C4-2B (cell line): ENCODE data around the gene MRPS6.
A peak's percentile ranks its signal among the peaks of the same experiment; 100 is the strongest.

Experiments
- H3K27ac ChIP-seq: fragments of 450-650 bp; 2 replicates; pipeline ENCODE4 v1.5.1; 2017
- CTCF ChIP-seq: fragments of 450-650 bp; conservative IDR thresholded peaks from 2 replicates; pipeline ENCODE4 v1.5.1; 2017; ENCODE audit warnings: mild to moderate bottlenecking
- ZFX ChIP-seq: fragments of 450-650 bp; IDR thresholded peaks from 2 replicates; pipeline ENCODE4 v1.6.1; 2017

Gene MRPS6

GRCh38 chr21:34077888-34078287 lies 4.5 kb downstream of the MRPS6 start:
- no peak for TF ChIP-seq ZFX
- no peak for TF ChIP-seq CTCF
- H3K27ac ChIP-seq, result no peak overlapping the region

- no peak overlapping the region for H3K27ac ChIP-seq
- TF ChIP-seq CTCF (no peak), ZFX (no peak)
Observed at GRCh38 chr21:34078915-34079314, 5.5 kb downstream of the MRPS6 start.

GRCh38 chr21:34080710-34081109 lies 7.3 kb downstream of the MRPS6 start:
- TF ChIP-seq CTCF (no peak), ZFX (no peak)
- no peak overlapping the region for H3K27ac ChIP-seq

- peak overlapping the region; percentile 47; the same call in 1 of the 2 replicates for H3K27ac ChIP-seq
- no peak for TF ChIP-seq ZFX
- TF ChIP-seq CTCF, result no peak
Observed at GRCh38 chr21:34082769-34083168, 9.4 kb downstream of the MRPS6 start.

- TF ChIP-seq CTCF (no peak), ZFX (no peak)
- H3K27ac ChIP-seq, result peak overlapping the region; percentile 47; the same call in 1 of the 2 replicates
Observed at GRCh38 chr21:34083357-34083756, 10.0 kb downstream of the MRPS6 start.

GRCh38 chr21:34085129-34085528 lies 11.8 kb downstream of the MRPS6 start:
- no peak overlapping the region for H3K27ac ChIP-seq
- TF ChIP-seq ZFX (no peak), CTCF (no peak)

GRCh38 chr21:34086887-34087306 lies 13.5 kb downstream of the MRPS6 start:
- H3K27ac ChIP-seq, result peak overlapping the region; percentile 33; the same call in 1 of the 2 replicates

More at GRCh38 chr21:34086887-34087306, 13.5 kb downstream of the MRPS6 start:
- TF ChIP-seq ZFX, result no peak
- TF ChIP-seq CTCF, result no peak
